Mammary epithelial cell (primary cell): ENCODE data around the gene TRABD2A.

ENCODE experiments used
- EZH2 ChIP-seq: IDR thresholded peaks from 2 replicates; pipeline ENCODE4 v1.6.1; 2012; ENCODE audit warnings: low read length, inconsistent platforms, borderline replicate concordance
- TF ChIP-seq, protein P1 (sequence below), 2 donors: IDR thresholded peaks in 1 of 2; conservative IDR thresholded peaks in 1 of 2; 2 replicates each; pipeline ENCODE4 v1.5.1; 2011 to 2012; ENCODE audit warnings: inconsistent platforms in 2 of 2, low read length in 2 of 2, mild to moderate bottlenecking in 2 of 2, control low read depth in 1 of 2, low read depth in 1 of 2; ENCODE audit not compliant: insufficient read depth in 1 of 2; ENCODE audit errors: extremely low read depth in 1 of 2

DNA sequence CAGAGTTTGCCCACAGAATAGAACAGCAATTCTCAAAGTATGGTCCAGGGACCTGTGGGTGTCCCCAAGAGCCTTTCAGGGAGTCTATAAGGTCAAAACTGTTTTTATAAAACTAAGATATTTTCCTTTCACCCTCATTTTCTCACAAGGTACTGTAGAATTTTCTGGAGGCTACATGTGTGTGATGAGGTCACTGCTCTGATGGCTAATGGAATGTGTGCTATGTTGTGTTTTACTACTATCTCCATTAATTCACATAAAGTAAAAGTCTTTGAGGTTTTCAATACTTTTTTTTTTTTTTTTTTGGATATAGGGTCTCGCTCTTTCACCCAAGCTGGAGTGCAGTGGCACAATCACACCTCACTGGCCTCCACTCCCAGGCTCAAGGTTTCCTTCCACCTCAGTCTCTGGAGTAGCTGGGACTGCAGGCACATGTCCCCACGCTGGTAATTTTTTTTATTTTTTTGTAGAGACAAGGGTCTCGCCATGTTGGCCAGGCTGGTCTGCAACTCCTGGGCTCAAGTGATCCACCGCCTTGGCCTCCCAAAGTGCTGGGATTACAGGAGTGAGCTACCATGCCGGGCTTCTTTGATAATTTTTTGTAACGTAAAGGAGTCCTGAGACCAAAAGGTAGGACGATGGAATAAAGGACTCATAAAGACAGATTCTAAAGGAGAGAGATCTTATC, 1.8 kb downstream of the TRABD2A start:
- TF ChIP-seq, protein P1, sequence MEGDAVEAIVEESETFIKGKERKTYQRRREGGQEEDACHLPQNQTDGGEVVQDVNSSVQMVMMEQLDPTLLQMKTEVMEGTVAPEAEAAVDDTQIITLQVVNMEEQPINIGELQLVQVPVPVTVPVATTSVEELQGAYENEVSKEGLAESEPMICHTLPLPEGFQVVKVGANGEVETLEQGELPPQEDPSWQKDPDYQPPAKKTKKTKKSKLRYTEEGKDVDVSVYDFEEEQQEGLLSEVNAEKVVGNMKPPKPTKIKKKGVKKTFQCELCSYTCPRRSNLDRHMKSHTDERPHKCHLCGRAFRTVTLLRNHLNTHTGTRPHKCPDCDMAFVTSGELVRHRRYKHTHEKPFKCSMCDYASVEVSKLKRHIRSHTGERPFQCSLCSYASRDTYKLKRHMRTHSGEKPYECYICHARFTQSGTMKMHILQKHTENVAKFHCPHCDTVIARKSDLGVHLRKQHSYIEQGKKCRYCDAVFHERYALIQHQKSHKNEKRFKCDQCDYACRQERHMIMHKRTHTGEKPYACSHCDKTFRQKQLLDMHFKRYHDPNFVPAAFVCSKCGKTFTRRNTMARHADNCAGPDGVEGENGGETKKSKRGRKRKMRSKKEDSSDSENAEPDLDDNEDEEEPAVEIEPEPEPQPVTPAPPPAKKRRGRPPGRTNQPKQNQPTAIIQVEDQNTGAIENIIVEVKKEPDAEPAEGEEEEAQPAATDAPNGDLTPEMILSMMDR (conservative IDR thresholded peaks at IDR 0.05 in 1 of 2, IDR thresholded peaks at IDR 0.05 in 1 of 2; ENCODE audit: extremely low read depth in 1 of 2, insufficient read depth in 1 of 2, low read depth in 1 of 2, low read length in 2 of 2): no peak
- TF ChIP-seq EZH2: no peak
